Measurements from ENCODE around the gene SKAP2. TPM values are rescaled to one million over a fixed set of nuclear protein-coding genes. Genes with fewer than 3 reads are reported as not detected.
A peak's percentile ranks its signal among the peaks of the same experiment; 100 is the strongest.

The SKAP2 gene
- total RNA-seq, 1 experiment from 2014 or later: 3.2 TPM

DNA sequence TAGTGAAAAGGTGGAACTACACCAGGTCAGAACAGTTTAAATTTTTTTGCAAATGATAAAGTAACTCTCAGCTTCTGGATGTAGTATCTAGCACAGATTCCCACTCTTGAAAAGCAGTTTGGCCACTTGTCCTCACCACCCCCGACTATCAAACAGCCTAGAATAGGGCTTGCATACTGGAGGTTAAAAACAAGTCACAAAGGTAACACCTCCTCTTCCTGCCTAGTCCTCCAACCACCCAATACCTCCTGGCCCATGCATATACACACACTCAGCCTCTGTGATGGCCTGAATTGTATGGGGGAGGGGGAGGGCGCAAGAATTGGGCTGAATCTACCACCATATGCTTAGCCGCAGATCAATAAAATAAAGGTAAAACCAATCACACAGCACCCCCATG lies 5.7 kb downstream of the SKAP2 start:
- Histone ChIP-seq H3K18ac (ENCODE audit: insufficient read length, low read depth, low read length) (no peak overlapping the region), H3K27ac (ENCODE audit: insufficient read length, low read depth, low read length) (no peak overlapping the region), H3K9me3 (ENCODE audit: control insufficient read depth, low read depth, low read length) (no peaks in the 10 kb centered on the region), H3T11ph (ENCODE audit: low read length) (no peak overlapping the region), H2BK15ac (ENCODE audit: low read depth, low read length) (no peak overlapping the region), H3K4me2 (ENCODE audit: insufficient read depth, insufficient read length, low read length) (peak overlapping the region; percentile 54), H3K79me2 (ENCODE audit: insufficient read depth, low read length) (no peaks in the 10 kb centered on the region), H2AK5ac (ENCODE audit: insufficient read length, low read length) (no peak overlapping the region), H3K23ac (ENCODE audit: insufficient read length, low read depth, low read length) (no peak overlapping the region), H2BK20ac (ENCODE audit: low read depth, low read length, poor library complexity, severe bottlenecking) (no peak overlapping the region), H3K23me2 (ENCODE audit: insufficient read length, low read depth, low read length, poor library complexity, severe bottlenecking) (peaks cover under 1% of the 10 kb centered on the region), H2BK5ac (ENCODE audit: insufficient read length, low read length) (no peak overlapping the region), H3K9ac (ENCODE audit: extremely low read depth, insufficient read length, low read length) (no peak overlapping the region), H3K4ac (ENCODE audit: low read depth, low read length) (no peak overlapping the region), H2BK120ac (ENCODE audit: low read depth, low read length, poor library complexity, severe bottlenecking) (no peak overlapping the region), H2BK12ac (ENCODE audit: insufficient read length, low read depth, low read length) (no peak overlapping the region), H4K8ac (replicated peaks; ENCODE audit: insufficient read length, low read depth, low read length) (no peak overlapping the region), H4K5ac (ENCODE audit: insufficient read length, low read depth, low read length) (no peak overlapping the region), H3K56ac (ENCODE audit: insufficient read length, low read depth, low read length) (no peak overlapping the region), H3K14ac (ENCODE audit: insufficient read depth, low read length) (no peak overlapping the region), H3K27me3 (ENCODE audit: insufficient read depth, low read length) (peaks cover 8% of the 10 kb centered on the region; the same call in 1 of the 2 replicates), H3K4me1 (ENCODE audit: insufficient read depth, low read length) (peaks cover 6% of the 10 kb centered on the region; the same call in 1 of the 2 replicates), H3K79me1 (ENCODE audit: insufficient read depth, low read depth, low read length, poor library complexity, severe bottlenecking) (no peaks in the 10 kb centered on the region), H4K20me1 (ENCODE audit: control insufficient read depth, insufficient read depth, insufficient read length) (no peaks in the 10 kb centered on the region), H4K91ac (ENCODE audit: insufficient read length, low read depth, low read length) (no peak overlapping the region), H2AFZ (ENCODE audit: low read length) (no peak overlapping the region)
- H3K4me3 Mint-ChIP-seq: no peak overlapping the region
- no CpG with 5 or more reads among the region's 3 CpGs for WGBS (ENCODE audit: extremely low coverage, insufficient read length, low lambda C conversion rate)
- DNase-seq: peak; percentile 31
- H3K27me3 Mint-ChIP-seq (ENCODE audit: low read depth): peaks cover 94% of the 10 kb centered on the region
- H3K9me3 Mint-ChIP-seq: no peaks in the 10 kb centered on the region; a peak in 1 of 5 replicates
- H3K27ac Mint-ChIP-seq: peak overlapping the region in 1 of 3 experiments; percentile 70; a peak in 1 of 7 replicates
- peaks cover 23 to 28% of the 10 kb centered on the region in 2 experiments for H3K4me1 Mint-ChIP-seq
- TF ChIP-seq, protein P1, sequence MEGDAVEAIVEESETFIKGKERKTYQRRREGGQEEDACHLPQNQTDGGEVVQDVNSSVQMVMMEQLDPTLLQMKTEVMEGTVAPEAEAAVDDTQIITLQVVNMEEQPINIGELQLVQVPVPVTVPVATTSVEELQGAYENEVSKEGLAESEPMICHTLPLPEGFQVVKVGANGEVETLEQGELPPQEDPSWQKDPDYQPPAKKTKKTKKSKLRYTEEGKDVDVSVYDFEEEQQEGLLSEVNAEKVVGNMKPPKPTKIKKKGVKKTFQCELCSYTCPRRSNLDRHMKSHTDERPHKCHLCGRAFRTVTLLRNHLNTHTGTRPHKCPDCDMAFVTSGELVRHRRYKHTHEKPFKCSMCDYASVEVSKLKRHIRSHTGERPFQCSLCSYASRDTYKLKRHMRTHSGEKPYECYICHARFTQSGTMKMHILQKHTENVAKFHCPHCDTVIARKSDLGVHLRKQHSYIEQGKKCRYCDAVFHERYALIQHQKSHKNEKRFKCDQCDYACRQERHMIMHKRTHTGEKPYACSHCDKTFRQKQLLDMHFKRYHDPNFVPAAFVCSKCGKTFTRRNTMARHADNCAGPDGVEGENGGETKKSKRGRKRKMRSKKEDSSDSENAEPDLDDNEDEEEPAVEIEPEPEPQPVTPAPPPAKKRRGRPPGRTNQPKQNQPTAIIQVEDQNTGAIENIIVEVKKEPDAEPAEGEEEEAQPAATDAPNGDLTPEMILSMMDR (conservative IDR thresholded peaks at IDR 0.05): no peak
- no peaks in the 10 kb centered on the region for H3K36me3 Mint-ChIP-seq (ENCODE audit: insufficient read depth in 1 of 3, low read depth in 3 of 3)

All from H9 (cell line).